Osteocyte (in vitro differentiated cells): Measurements from ENCODE around the gene ZNF451. TPM values are rescaled to one million over a fixed set of nuclear protein-coding genes. Genes with fewer than 3 reads are reported as not detected.
A peak's percentile ranks its signal among the peaks of the same experiment; 100 is the strongest.

Experiments
- DNase-seq: peaks from one replicate; pipeline ENCODE4 v3.0.0; 2021; ENCODE audit warnings: mixed read lengths; ENCODE audit not compliant: unreplicated experiment; ENCODE audit errors: extremely low spot score
- H3K27ac Mint-ChIP-seq: one replicate; pipeline ENCODE4 v1.8.0; 2021; ENCODE audit warnings: mild to moderate bottlenecking, mixed read lengths; ENCODE audit not compliant: unreplicated experiment
- H3K27me3 Mint-ChIP-seq: one replicate; pipeline ENCODE4 v1.8.0; 2021; ENCODE audit warnings: mixed read lengths; ENCODE audit not compliant: unreplicated experiment
- H3K36me3 Mint-ChIP-seq: one replicate; pipeline ENCODE4 v1.8.0; 2021; ENCODE audit warnings: mixed read lengths; ENCODE audit not compliant: unreplicated experiment
- H3K4me1 Mint-ChIP-seq: one replicate; pipeline ENCODE4 v1.8.0; 2021; ENCODE audit warnings: mixed read lengths; ENCODE audit not compliant: unreplicated experiment
- H3K4me3 Mint-ChIP-seq: one replicate; pipeline ENCODE4 v1.8.0; 2021; ENCODE audit warnings: mild to moderate bottlenecking, moderate library complexity, mixed read lengths; ENCODE audit not compliant: unreplicated experiment
- H3K9me3 Mint-ChIP-seq: one replicate; pipeline ENCODE4 v1.8.0; 2021; ENCODE audit warnings: mixed read lengths; ENCODE audit not compliant: unreplicated experiment
- total RNA-seq: library from RNA; stranded (reverse); gene quantifications from 2 replicates; pipeline ENCODE4 v1.2.1, GENCODE V29; 2021
- TF ChIP-seq, protein P1 (sequence below): fragments of 200-600 bp; sonication (generic); IDR thresholded peaks from 2 replicates; pipeline ENCODE4 v1.5.0; 2021; ENCODE audit warnings: antibody characterized with exemption, mild to moderate bottlenecking, moderate library complexity

Gene ZNF451
- total RNA-seq, 1 donor from 2014 or later, result 53.6 TPM

DNA sequence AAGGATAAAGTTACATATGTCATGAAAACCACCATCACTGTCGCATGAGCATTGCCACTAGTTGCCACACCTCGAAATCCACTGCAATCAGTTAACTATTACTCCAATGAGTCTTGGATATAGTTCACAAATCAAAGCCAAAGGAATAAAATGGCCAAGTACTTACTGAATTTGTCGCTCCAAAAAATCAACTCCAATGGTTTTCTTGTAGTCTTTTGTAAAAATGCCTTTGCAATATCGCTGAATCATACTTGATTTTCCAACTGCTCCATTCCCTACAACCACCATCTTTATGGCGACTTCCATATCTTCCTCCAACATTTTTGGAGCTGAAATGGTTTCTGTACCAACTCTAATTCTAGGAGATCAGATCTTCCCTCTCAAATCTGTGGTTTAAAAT is 120.1 kb downstream of the ZNF451 start:
- Mint-ChIP-seq H3K27me3 (no peaks in the 10 kb centered on the region), H3K27ac (no peak overlapping the region), H3K36me3 (peaks cover 23% of the 10 kb centered on the region), H3K4me1 (peaks cover 44% of the 10 kb centered on the region), H3K9me3 (peaks cover 3% of the 10 kb centered on the region), H3K4me3 (no peak overlapping the region)
- TF ChIP-seq, protein P1, sequence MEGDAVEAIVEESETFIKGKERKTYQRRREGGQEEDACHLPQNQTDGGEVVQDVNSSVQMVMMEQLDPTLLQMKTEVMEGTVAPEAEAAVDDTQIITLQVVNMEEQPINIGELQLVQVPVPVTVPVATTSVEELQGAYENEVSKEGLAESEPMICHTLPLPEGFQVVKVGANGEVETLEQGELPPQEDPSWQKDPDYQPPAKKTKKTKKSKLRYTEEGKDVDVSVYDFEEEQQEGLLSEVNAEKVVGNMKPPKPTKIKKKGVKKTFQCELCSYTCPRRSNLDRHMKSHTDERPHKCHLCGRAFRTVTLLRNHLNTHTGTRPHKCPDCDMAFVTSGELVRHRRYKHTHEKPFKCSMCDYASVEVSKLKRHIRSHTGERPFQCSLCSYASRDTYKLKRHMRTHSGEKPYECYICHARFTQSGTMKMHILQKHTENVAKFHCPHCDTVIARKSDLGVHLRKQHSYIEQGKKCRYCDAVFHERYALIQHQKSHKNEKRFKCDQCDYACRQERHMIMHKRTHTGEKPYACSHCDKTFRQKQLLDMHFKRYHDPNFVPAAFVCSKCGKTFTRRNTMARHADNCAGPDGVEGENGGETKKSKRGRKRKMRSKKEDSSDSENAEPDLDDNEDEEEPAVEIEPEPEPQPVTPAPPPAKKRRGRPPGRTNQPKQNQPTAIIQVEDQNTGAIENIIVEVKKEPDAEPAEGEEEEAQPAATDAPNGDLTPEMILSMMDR, result no peak
- no peak for DNase-seq

GRCh38 chr6:57215260-57215659 is 125.3 kb downstream of the ZNF451 start:
- Mint-ChIP-seq H3K4me1 (peaks cover 63% of the 10 kb centered on the region), H3K27ac (peak overlapping the region; percentile 25), H3K9me3 (peaks cover 18% of the 10 kb centered on the region), H3K4me3 (no peak overlapping the region), H3K27me3 (no peaks in the 10 kb centered on the region), H3K36me3 (peaks cover 20% of the 10 kb centered on the region)
- TF ChIP-seq, protein P1, result no peak
- DNase-seq, result no peak

- H3K27ac Mint-ChIP-seq, result peak overlapping the region; percentile 66
Observed at GRCh38 chr6:57216235-57217101, 126.5 kb downstream of the ZNF451 start.

GRCh38 chr6:57217270-57217669 is 127.3 kb downstream of the ZNF451 start:
- Mint-ChIP-seq H3K4me3 (no peak overlapping the region), H3K27ac (peak overlapping the region; percentile 59), H3K9me3 (peaks cover 20% of the 10 kb centered on the region), H3K4me1 (peaks cover 53% of the 10 kb centered on the region), H3K27me3 (no peaks in the 10 kb centered on the region), H3K36me3 (peaks cover 20% of the 10 kb centered on the region)
- no peak for DNase-seq
- TF ChIP-seq, protein P1, result no peak

More at GRCh38 chr6:57216235-57217101, 126.5 kb downstream of the ZNF451 start:
- Mint-ChIP-seq H3K9me3 (peaks cover 20% of the 10 kb centered on the region), H3K36me3 (peaks cover 20% of the 10 kb centered on the region), H3K4me3 (no peak overlapping the region), H3K4me1 (peaks cover 60% of the 10 kb centered on the region), H3K27me3 (no peaks in the 10 kb centered on the region)
- no peak for DNase-seq
- TF ChIP-seq, protein P1, result peak; percentile 27

Other genes with a start within 250 kb of the ZNF451 start
- gene BEND6, start 135.1 kb upstream of the ZNF451 start, total RNA-seq, result 7.0 and 9.2 TPM in 2 replicates
- gene KIAA1586, start 43.5 kb upstream of the ZNF451 start, total RNA-seq, result 15.7 and 18.1 TPM in 2 replicates
- 8.8 and 9.1 TPM in 2 replicates for gene BAG2, start 82.1 kb downstream of the ZNF451 start, total RNA-seq
- 33.8 and 35.2 TPM in 2 replicates for gene RAB23, start 132.1 kb downstream of the ZNF451 start, total RNA-seq
- 10.4 and 11.9 TPM in 2 replicates for gene PRIM2, start 227.4 kb downstream of the ZNF451 start, total RNA-seq